ENCODE results near the gene ANKRD29. TPM values are rescaled to one million over a fixed set of nuclear protein-coding genes. Genes with fewer than 3 reads are reported as not detected.

Gene ANKRD29
- total and polyA plus RNA-seq, 12 donors, result 2.1 to 11.5 (median 6.0) TPM

GRCh38 chr18:23574611-23575308 lies 88.0 kb downstream of the ANKRD29 start:
- intact Hi-C loops (cut with DNase I), result no loop called here
- Histone ChIP-seq H3K4me3 (no peak overlapping the region), H3K36me3 (peaks cover 0 to 55% (median 6%) of the 10 kb centered on the region in 9 donors), H3K9me3 (no peaks in the 10 kb centered on the region), H3K4me1 (peaks cover 0 to 56% (median 36%) of the 10 kb centered on the region in 9 donors), H3K27me3 (no peaks in the 10 kb centered on the region), H3K27ac (peak overlapping the region in 7 of 10 donors; percentile 9 to 85 (median 39))
- no peak for DNase-seq
- 45 to 50% methylated on average over 5 of the region's 5 CpGs for WGBS, 2 donors
- TF ChIP-seq CTCF (IDR thresholded peaks at IDR 0.05), result no peak
- ATAC-seq, result peak in 5 of 8 donors; percentile 33 to 57 (median 41)

- no peaks in the 10 kb centered on the region for H3K27me3 ChIP-seq
- H3K4me3 ChIP-seq, result no peak overlapping the region
- DNase-seq (no peak), ATAC-seq (peak in 1 of 8 donors; percentile 18)
- TF ChIP-seq CTCF (IDR thresholded peaks at IDR 0.05), result no peak
- H3K36me3 ChIP-seq, result peaks cover 0 to 64% (median 8%) of the 10 kb centered on the region in 9 donors
- 58 to 67% methylated on average over 6 of the region's 6 CpGs for WGBS, 2 donors
- peaks cover 0 to 47% (median 36%) of the 10 kb centered on the region in 9 donors for H3K4me1 ChIP-seq
- no peaks in the 10 kb centered on the region for H3K9me3 ChIP-seq
- peak overlapping the region in 7 of 10 donors; percentile 9 to 85 (median 39) for H3K27ac ChIP-seq
- intact Hi-C loops (cut with DNase I), result no loop called here
Observed at GRCh38 chr18:23573626-23574431, 88.9 kb downstream of the ANKRD29 start.

GRCh38 chr18:23573020-23573419 lies 89.7 kb downstream of the ANKRD29 start:
- intact Hi-C loops (cut with DNase I), result no loop called here
- Histone ChIP-seq H3K4me3 (no peak overlapping the region), H3K27ac (peak overlapping the region in 4 of 10 donors; percentile 25 to 85 (median 36)), H3K36me3 (peaks cover 0 to 72% (median 15%) of the 10 kb centered on the region in 9 donors), H3K9me3 (no peaks in the 10 kb centered on the region), H3K27me3 (no peaks in the 10 kb centered on the region), H3K4me1 (peaks cover 0 to 41% (median 30%) of the 10 kb centered on the region in 9 donors)
- whole genome bisulfite sequencing, 2 donors, result 60 to 65% methylated on average over 4 of the region's 4 CpGs
- DNase-seq (no peak), ATAC-seq (peak in 5 of 8 donors; percentile 28 to 63 (median 51))
- no peak for TF ChIP-seq CTCF (IDR thresholded peaks at IDR 0.05)

GRCh38 chr18:23572570-23572969 lies 90.1 kb downstream of the ANKRD29 start:
- peaks cover 0 to 41% (median 30%) of the 10 kb centered on the region in 9 donors for H3K4me1 ChIP-seq
- peak overlapping the region in 4 of 10 donors; percentile 25 to 85 (median 36) for H3K27ac ChIP-seq
- no peaks in the 10 kb centered on the region for H3K27me3 ChIP-seq
- H3K9me3 ChIP-seq, result no peaks in the 10 kb centered on the region
- ATAC-seq (peak in 3 of 8 donors; percentile 34 to 44 (median 34)), DNase-seq (no peak)
- intact Hi-C loops (cut with DNase I), result no loop called here
- H3K36me3 ChIP-seq, result peaks cover 0 to 77% (median 15%) of the 10 kb centered on the region in 9 donors
- no peak overlapping the region for H3K4me3 ChIP-seq
- no peak for TF ChIP-seq CTCF (IDR thresholded peaks at IDR 0.05)
- 61 to 63% methylated on average over 5 of the region's 5 CpGs for WGBS, 2 donors

All from heart right ventricle (tissue), 16 donors.